GM12891 (cell line): Measurements from ENCODE around the gene GPR61.

Experiments used
- POLR2A ChIP-seq: IDR thresholded peaks from 2 replicates; pipeline ENCODE4 v1.6.1; 2011; ENCODE audit warnings: low read depth, low read length, control low read depth
- TAF1 ChIP-seq: IDR thresholded peaks from 2 replicates; pipeline ENCODE4 v1.6.1; 2011; ENCODE audit warnings: low read depth, low read length, control low read depth

DNA sequence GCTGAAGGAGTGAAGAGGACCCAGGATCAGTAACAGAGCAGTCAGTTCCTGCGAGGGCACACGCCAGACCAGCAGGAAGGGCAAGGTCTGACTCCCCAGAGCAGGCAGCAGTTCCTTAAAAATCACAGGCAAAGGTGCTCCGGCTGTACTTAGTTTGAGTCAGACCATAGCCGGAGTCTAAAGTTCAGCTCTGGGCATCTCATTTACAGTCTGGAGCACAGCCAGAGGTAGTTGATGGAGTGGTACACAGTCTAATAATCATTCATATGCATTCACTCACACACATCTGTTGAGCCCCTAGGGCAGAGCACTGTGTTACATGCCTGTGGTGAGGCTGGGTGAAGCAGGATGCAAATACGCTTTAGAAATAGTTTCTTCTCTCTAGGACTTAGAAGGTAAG, 22.8 kb upstream of the GPR61 start:
- TF ChIP-seq POLR2A: no peak
- TF ChIP-seq TAF1: no peak
